Hypothalamus (tissue), 51 donors: ENCODE measurements around the gene KCNK7.
A peak's percentile ranks its signal among the peaks of the same experiment; 100 is the strongest.

Experiments
- DNase-seq, 51 donors: peaks; one replicate each; lab custom pipeline; 2025; lab: John Stamatoyannopoulos, UW

The KCNK7 gene

GRCh38 chr11:65559951-65560537 is 35.6 kb downstream of the KCNK7 start:
- peak in 3 of 51 donors; percentile 14 to 25 (median 20) for DNase-seq

GRCh38 chr11:65559535-65559934 is 36.1 kb downstream of the KCNK7 start:
- no peak for DNase-seq

GRCh38 chr11:65558930-65559509 is 36.6 kb downstream of the KCNK7 start:
- DNase-seq = peak in 42 of 51 donors; percentile 32 to 78 (median 66)

GRCh38 chr11:65558002-65558929 is 37.3 kb downstream of the KCNK7 start, which contains the start of gene LTBP3:
Gene LTBP3 (minus strand): TSS chr11:65558359. CDS start chr11:65557959, 400 bp downstream.
- peak in 50 of 51 donors; percentile 37 to 88 (median 75) for DNase-seq

GRCh38 chr11:65557280-65558001 is 38.2 kb downstream of the KCNK7 start:
- peak in 15 of 51 donors; percentile 22 to 63 (median 39) for DNase-seq

- no peak for DNase-seq
Measured at GRCh38 chr11:65556470-65557279, 38.9 kb downstream of the KCNK7 start.

- peak in 6 of 51 donors; percentile 14 to 49 (median 27) for DNase-seq
Measured at GRCh38 chr11:65555693-65556231, 39.8 kb downstream of the KCNK7 start.

GRCh38 chr11:65554842-65555430 is 40.7 kb downstream of the KCNK7 start:
- DNase-seq = no peak

GRCh38 chr11:65554057-65554818 is 41.4 kb downstream of the KCNK7 start:
- no peak for DNase-seq

GRCh38 chr11:65553301-65554001 is 42.1 kb downstream of the KCNK7 start:
- DNase-seq = no peak

- DNase-seq = no peak
Measured at GRCh38 chr11:65552388-65552951, 43.1 kb downstream of the KCNK7 start.

GRCh38 chr11:65551572-65552387 is 43.8 kb downstream of the KCNK7 start:
- peak in 6 of 51 donors; percentile 8 to 47 (median 24) for DNase-seq

- DNase-seq = no peak
Measured at GRCh38 chr11:65549096-65549495, 46.5 kb downstream of the KCNK7 start.

- DNase-seq = no peak
Measured at GRCh38 chr11:65548395-65548794, 47.2 kb downstream of the KCNK7 start.

GRCh38 chr11:65547446-65548125 is 48.0 kb downstream of the KCNK7 start:
- no peak for DNase-seq
